PC-3 (cell line): ENCODE results near the gene FRMD4B. TPM values are rescaled to one million over a fixed set of nuclear protein-coding genes. Genes with fewer than 3 reads are reported as not detected.
A peak's percentile ranks its signal among the peaks of the same experiment; 100 is the strongest.

ENCODE experiments used
- ATAC-seq: fragments of 200-7000 bp; cut with Tn5 transposase; 2 replicates; pipeline ENCODE4 v1.9.1; 2020; ENCODE audit warnings: mild to moderate bottlenecking, moderate library complexity
- BruUV-seq: library from RNA; stranded (reverse); fragments of 400-500 nt; replicated peaks from 2 replicates; lab custom pipeline; 2021; lab: Mats Ljungman, UMichigan
- CTCF ChIA-PET: fragments of 300-600 bp; sonication (Branson Sonifier 250); formaldehyde crosslinking; loops from one replicate; lab custom pipeline; 2022; ENCODE audit warnings: antibody characterized with exemption; lab: Charles Lee
- POLR2A ChIA-PET: fragments of 300-600 bp; sonication (Branson Sonifier 250); formaldehyde crosslinking; loops from one replicate; lab custom pipeline; 2022; ENCODE audit warnings: antibody characterized with exemption; ENCODE audit not compliant: unreplicated experiment; lab: Charles Lee
- DNase-seq: peaks from one replicate; pipeline ENCODE4 v3.0.0-alpha.2; 2015
- H2AFZ ChIP-seq: fragments of 300-600 bp; sonication (generic); 2 replicates; pipeline ENCODE4 v1.6.0; 2016; ENCODE audit warnings: antibody characterized with exemption, low read length
- H3F3A ChIP-seq: fragments of 300-600 bp; sonication (generic); one replicate; pipeline ENCODE4 v1.6.0; 2017; ENCODE audit warnings: antibody characterized with exemption, low read length, control low read depth, mild to moderate bottlenecking; ENCODE audit not compliant: unreplicated experiment
- H3K27ac ChIP-seq: fragments of 300-600 bp; sonication (generic); 2 replicates; pipeline ENCODE4 v1.5.1; 2016; ENCODE audit warnings: mild to moderate bottlenecking, low read length
- H3K27me3 ChIP-seq: fragments of 300-600 bp; sonication (generic); 2 replicates; pipeline ENCODE4 v1.6.1; 2016; ENCODE audit warnings: low read length, mixed read lengths
- H3K36me3 ChIP-seq: fragments of 300-600 bp; sonication (generic); 2 replicates; pipeline ENCODE4 v1.6.1; 2016; ENCODE audit warnings: low read depth, mixed run types, low read length, mixed read lengths
- H3K4me1 ChIP-seq: fragments of 300-600 bp; sonication (generic); 2 replicates; pipeline ENCODE4 v1.5.1; 2016; ENCODE audit warnings: low read length; ENCODE audit not compliant: insufficient read depth
- H3K4me2 ChIP-seq: fragments of 300-600 bp; sonication (generic); 2 replicates; pipeline ENCODE4 v1.6.0; 2016; ENCODE audit warnings: low read length
- H3K4me3 ChIP-seq: fragments of 300-600 bp; sonication (generic); 2 replicates; pipeline ENCODE4 v1.5.1; 2016; ENCODE audit warnings: mild to moderate bottlenecking, low read length, mixed read lengths
- H3K79me2 ChIP-seq: fragments of 300-600 bp; sonication (generic); 2 replicates; pipeline ENCODE4 v1.6.1; 2017; ENCODE audit warnings: low read length, mixed read lengths
- H3K9ac ChIP-seq: fragments of 300-600 bp; sonication (generic); 2 replicates; pipeline ENCODE4 v1.6.0; 2016; ENCODE audit warnings: mild to moderate bottlenecking, low read length
- H3K9me2 ChIP-seq: fragments of 300-600 bp; sonication (generic); replicated peaks from 2 replicates; pipeline ENCODE4 v1.6.1; 2016; ENCODE audit warnings: mixed run types, low read length, mixed read lengths
- H3K9me3 ChIP-seq: fragments of 300-600 bp; sonication (generic); 2 replicates; pipeline ENCODE4 v1.6.1; 2016; ENCODE audit warnings: low read length, mixed read lengths
- H4K20me1 ChIP-seq: fragments of 300-600 bp; sonication (generic); 2 replicates; pipeline ENCODE4 v1.6.1; 2016; ENCODE audit warnings: low read length, mixed read lengths
- CTCF ChIP-seq: fragments of 300-600 bp; sonication (generic); conservative IDR thresholded peaks from 2 replicates; pipeline ENCODE4 v1.5.1; 2017; ENCODE audit warnings: antibody characterized with exemption, low read depth, mild to moderate bottlenecking, low read length
- EZH2 ChIP-seq: fragments of 300-600 bp; sonication (generic); IDR thresholded peaks from one replicate; pipeline ENCODE4 v1.6.1; 2017; ENCODE audit warnings: antibody characterized with exemption, mild to moderate bottlenecking, low read length; ENCODE audit not compliant: unreplicated experiment
- EZH2phosphoT487 ChIP-seq: fragments of 300-600 bp; sonication (generic); IDR thresholded peaks from 2 replicates; pipeline ENCODE4 v1.6.1; 2018; ENCODE audit warnings: mild to moderate bottlenecking, antibody characterized with exemption, low read length, borderline replicate concordance
- intact Hi-C: fragments of 100-400 bp; cut with micrococcal nuclease; formaldehyde crosslinking; loops from 2 replicates; pipeline ENCODE4 v1.9.0; 2023
- total RNA-seq: library from RNA; depleted of rRNA; stranded (reverse); fragments of >200 nt; gene quantifications from 2 replicates; pipeline ENCODE4 v1.2.3, GENCODE V29; 2014

Gene FRMD4B
- total RNA-seq, 1 experiment from 2014 or later, result 5.7 TPM

GRCh38 chr3:69143612-69144011, 242.3 kb downstream of the FRMD4B start:
- no peaks in the 10 kb centered on the region for H3K9me2 ChIP-seq
- H2AFZ ChIP-seq, result no peak overlapping the region
- no peak overlapping the region for H3K4me3 ChIP-seq
- DNase-seq (peak; percentile 36), ATAC-seq (peak; percentile 37; the same call in 1 of the 2 replicates)
- intact Hi-C loops, result no loop called here
- no peak overlapping the region for H3K4me2 ChIP-seq
- H3F3A ChIP-seq, result no peaks in the 10 kb centered on the region
- no peaks in the 10 kb centered on the region for H3K9me3 ChIP-seq
- no peaks in the 10 kb centered on the region for H3K4me1 ChIP-seq
- no peaks in the 10 kb centered on the region for H4K20me1 ChIP-seq
- no peaks in the 10 kb centered on the region for H3K79me2 ChIP-seq
- no peaks in the 10 kb centered on the region for H3K36me3 ChIP-seq
- no peaks in the 10 kb centered on the region for H3K27me3 ChIP-seq
- no peak overlapping the region for H3K27ac ChIP-seq
- TF ChIP-seq CTCF, result no peak
- TF ChIP-seq EZH2phosphoT487, result no peak
- TF ChIP-seq EZH2, result no peak
- no TSS peak for BruUV-seq
- ChIA-PET CTCF (no interaction called here), POLR2A (no interaction called here)
- H3K9ac ChIP-seq, result no peak overlapping the region

- no peak for DNase-seq
- Histone ChIP-seq H4K20me1 (no peaks in the 10 kb centered on the region), H3K4me3 (no peak overlapping the region), H3K4me1 (no peaks in the 10 kb centered on the region), H3K27ac (no peak overlapping the region), H3K36me3 (no peaks in the 10 kb centered on the region), H3K4me2 (no peak overlapping the region), H2AFZ (no peak overlapping the region), H3K27me3 (no peaks in the 10 kb centered on the region), H3F3A (no peaks in the 10 kb centered on the region), H3K9me3 (no peaks in the 10 kb centered on the region), H3K9me2 (no peaks in the 10 kb centered on the region), H3K79me2 (no peaks in the 10 kb centered on the region), H3K9ac (no peak overlapping the region)
- TF ChIP-seq CTCF (no peak), EZH2 (no peak), EZH2phosphoT487 (no peak)
- POLR2A ChIA-PET, result no interaction called here
- ATAC-seq, result no peak
- intact Hi-C loops, result no loop called here
- no TSS peak for BruUV-seq
- CTCF ChIA-PET, result no interaction called here
Observed at GRCh38 chr3:69142797-69143454, 243.0 kb downstream of the FRMD4B start.

GRCh38 chr3:69142090-69142489, 243.8 kb downstream of the FRMD4B start:
- ATAC-seq (no peak), DNase-seq (no peak)
- CTCF ChIA-PET, result no interaction called here
- H3K36me3 ChIP-seq, result no peaks in the 10 kb centered on the region
- H2AFZ ChIP-seq, result no peak overlapping the region
- no peaks in the 10 kb centered on the region for H3K9me2 ChIP-seq
- H3F3A ChIP-seq, result no peaks in the 10 kb centered on the region
- H4K20me1 ChIP-seq, result no peaks in the 10 kb centered on the region
- intact Hi-C loops, result no loop called here
- no peak overlapping the region for H3K4me3 ChIP-seq
- no peak overlapping the region for H3K4me2 ChIP-seq
- no peaks in the 10 kb centered on the region for H3K4me1 ChIP-seq
- no peak for TF ChIP-seq EZH2
- no peak for TF ChIP-seq CTCF
- no peak for TF ChIP-seq EZH2phosphoT487
- H3K79me2 ChIP-seq, result no peaks in the 10 kb centered on the region
- H3K27ac ChIP-seq, result no peak overlapping the region
- H3K9me3 ChIP-seq, result no peaks in the 10 kb centered on the region
- no TSS peak for BruUV-seq
- POLR2A ChIA-PET, result no interaction called here
- no peak overlapping the region for H3K9ac ChIP-seq
- no peaks in the 10 kb centered on the region for H3K27me3 ChIP-seq
